Hippocampal formation (tissue), 2 donors: Measurements from ENCODE around the gene SERINC3.

Experiments used
- DNase-seq, 2 donors: peaks; one replicate each; lab custom pipeline; 2025; lab: John Stamatoyannopoulos, UW

Gene SERINC3

DNA sequence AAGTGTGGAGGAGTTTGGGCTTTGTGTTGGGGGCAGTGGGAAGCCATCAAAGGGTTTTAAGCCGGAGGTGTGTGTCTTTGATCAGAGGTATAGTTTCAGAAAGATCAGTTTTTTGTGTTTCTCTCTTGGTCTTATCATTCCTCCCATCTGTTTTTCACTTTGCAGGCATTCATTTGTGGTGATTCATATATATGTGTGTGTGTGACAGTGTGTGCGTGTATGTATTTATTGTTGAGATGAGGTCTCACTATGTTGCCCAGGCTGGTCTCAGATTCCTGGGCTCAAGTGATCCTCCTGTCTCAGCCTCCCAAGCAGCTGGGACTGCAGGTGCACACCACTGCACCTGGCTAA, 11.1 kb upstream of the SERINC3 start:
- DNase-seq: no peak

- DNase-seq: no peak
These were observed 10.6 kb upstream of the SERINC3 start for GRCh38 chr20:44532259-44532980.

GRCh38 chr20:44528309-44528708, 6.4 kb upstream of the SERINC3 start:
- DNase-seq: no peak

DNA sequence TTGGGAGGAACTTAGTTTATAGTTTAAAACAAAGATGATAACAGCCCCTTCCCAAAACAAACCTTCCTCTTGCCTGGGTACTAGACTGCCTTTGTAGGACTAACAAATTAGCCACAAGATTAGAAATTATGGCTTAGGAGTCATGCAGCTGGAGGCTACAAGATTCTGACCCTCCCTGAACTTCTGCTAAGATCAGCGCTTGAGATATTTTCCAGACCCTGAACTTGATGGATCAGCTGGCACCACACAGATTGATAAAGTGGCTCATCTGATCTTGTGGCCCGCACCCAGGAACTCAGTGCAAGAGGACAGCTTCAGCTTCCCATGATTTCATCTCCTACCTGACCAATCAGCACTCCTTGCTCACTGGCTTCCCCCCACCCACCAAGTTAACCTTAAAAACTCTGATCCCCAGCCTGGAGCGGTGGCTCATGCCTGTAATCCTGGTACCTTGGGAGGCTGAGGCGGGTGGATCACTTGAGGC, 5.9 kb upstream of the SERINC3 start:
- DNase-seq: no peak

GRCh38 chr20:44526129-44526528, 4.3 kb upstream of the SERINC3 start:
- DNase-seq: no peak

- no peak for DNase-seq
These were observed 1.9 kb upstream of the SERINC3 start for GRCh38 chr20:44523746-44524145.

DNA sequence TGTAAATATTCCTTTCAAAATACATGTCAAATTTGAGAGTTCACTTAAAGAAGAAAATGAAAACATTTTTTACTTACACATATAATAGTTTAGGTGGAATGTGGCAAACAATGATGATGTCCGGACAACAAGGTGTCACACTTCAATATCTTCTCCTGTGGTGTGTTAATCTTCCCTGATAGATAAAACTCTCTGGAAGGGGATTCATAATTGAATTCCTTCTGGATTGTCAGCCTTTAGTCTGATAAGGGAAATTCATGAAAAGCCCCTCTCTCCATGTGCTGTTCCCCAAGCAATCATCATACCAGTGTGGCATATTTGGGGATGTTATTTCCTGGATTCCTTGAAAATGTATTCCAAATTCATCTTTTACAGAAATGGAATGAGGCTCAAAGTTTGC, 971 bp upstream of the SERINC3 start:
- DNase-seq: no peak

DNA sequence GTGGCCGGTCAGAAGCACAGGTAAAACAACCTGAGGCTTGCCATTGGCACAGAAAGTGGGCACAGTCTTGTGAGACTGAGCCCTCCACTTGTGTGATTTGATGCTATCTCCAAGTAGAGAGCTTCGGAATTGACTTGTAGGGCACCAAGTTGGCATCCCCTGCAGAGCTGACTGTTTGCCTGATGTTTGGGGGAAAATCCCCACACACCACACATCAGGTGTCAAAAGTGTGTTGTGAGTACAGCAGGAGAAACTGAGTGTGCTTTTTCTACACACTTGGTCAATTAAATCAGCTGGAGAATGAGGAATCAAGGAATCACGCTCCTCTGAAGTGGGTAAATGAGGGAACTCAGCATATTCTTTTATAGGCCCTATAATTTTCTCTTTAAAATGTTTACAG, 989 bp downstream of the SERINC3 start:
- no peak for DNase-seq

GRCh38 chr20:44518248-44518647, 3.6 kb downstream of the SERINC3 start:
- no peak for DNase-seq

DNA sequence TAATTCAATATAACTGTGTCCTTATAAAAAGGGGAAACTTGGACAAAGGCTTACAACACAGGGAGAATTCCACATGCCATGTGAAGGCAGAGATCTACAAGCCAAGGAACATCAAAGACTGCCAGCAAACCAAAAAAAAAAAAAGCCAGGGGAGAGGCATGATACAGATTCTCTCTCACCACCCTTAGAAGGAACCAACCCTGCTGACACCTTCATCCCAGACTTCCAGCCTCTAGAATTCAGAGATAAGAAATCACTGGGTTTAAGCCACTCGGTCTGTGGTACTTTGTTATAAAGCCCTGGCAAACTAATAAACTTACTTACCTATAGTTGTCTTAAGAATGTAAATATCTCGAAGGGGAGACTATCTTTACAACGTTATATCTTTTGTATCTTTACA, 4.4 kb downstream of the SERINC3 start:
- DNase-seq: no peak

DNA sequence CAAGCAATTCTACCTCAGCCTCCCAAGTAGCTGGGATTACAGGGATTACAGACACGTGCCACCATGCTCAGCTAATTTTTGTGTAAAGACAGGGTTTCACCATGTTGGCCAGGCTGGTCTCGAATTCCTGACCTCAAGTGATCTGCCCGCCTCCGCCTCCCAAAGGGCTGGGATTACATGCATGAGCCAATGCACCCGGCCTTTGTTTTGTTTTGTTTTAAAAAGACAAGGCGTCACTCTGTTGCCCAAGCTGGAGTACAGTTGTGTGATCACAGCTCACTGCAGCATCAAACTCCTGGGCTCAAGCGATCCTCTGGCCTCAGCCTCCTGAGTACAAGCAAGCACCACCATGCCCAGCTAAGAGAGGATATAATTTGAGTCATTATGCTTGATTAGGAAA, 5.4 kb downstream of the SERINC3 start:
- DNase-seq: no peak

GRCh38 chr20:44513871-44514270, 8.0 kb downstream of the SERINC3 start:
- no peak for DNase-seq

DNA sequence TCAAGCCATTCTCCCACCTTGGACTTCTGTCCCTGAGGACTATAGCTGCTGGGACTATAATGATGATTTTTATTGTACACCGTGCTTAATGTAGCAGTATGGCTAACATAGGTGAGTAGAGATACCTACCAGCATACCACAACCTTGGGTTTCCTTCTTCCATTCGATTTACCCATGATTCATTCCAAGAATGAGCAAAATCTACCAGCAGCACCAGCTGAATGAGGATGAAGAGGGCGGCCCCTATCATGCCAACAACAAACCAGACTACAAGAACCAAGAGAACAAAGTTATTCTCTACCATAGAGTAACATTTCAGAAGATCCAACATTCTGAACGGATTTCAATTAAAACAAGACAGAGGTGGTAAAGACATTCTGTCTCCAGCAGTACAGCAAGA, 12.1 kb downstream of the SERINC3 start:
- DNase-seq: no peak

DNA sequence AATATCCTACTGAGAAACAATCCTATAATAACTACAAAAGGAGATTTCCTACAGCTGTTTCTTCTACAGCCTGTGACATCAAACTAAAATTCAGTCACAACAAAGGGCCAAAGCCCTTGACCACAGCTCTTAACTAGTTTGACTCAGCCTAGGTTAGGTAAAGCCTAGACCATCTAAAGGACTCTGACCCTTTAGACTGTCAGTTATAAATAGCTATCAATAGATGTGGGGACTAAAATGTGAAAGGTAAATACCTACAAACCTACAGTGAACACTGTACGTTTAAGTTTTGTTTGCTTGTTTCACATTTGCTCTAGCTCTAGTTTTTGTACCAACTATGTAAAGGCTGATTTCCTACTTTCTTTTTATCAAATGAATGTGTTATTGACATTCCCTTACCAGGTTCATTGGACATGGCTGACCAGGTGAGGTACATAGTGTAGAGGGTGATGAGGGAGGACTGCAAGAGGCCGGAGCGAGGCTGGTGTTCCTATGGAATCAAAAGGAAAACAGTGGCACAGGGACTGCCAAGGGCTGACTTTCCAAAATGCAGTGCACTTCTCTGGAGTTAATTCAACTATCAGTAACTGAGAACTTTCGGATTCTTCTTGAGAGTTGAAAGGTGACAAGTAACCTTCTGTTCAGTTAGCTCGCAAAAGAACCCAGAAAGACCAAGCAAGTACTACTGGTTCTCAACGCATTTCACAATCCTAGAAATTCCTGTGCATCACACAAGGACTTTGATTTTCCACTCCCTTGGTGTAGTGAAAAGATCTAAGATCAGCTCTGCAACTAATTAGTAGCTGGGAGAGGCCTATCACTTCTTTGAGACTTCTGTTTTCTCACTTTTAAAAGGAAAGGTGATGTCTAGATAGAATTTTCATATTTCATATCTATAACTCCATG, 17.2 kb downstream of the SERINC3 start:
- no peak for DNase-seq

GRCh38 chr20:44502968-44503367, 18.9 kb downstream of the SERINC3 start:
- DNase-seq: no peak

- DNase-seq: no peak
These were observed 20.4 kb downstream of the SERINC3 start for GRCh38 chr20:44501448-44501847.

- DNase-seq: no peak
These were observed 21.6 kb downstream of the SERINC3 start for GRCh38 chr20:44500221-44500620.

- DNase-seq: no peak
These were observed 24.1 kb downstream of the SERINC3 start for GRCh38 chr20:44497761-44498160.

DNA sequence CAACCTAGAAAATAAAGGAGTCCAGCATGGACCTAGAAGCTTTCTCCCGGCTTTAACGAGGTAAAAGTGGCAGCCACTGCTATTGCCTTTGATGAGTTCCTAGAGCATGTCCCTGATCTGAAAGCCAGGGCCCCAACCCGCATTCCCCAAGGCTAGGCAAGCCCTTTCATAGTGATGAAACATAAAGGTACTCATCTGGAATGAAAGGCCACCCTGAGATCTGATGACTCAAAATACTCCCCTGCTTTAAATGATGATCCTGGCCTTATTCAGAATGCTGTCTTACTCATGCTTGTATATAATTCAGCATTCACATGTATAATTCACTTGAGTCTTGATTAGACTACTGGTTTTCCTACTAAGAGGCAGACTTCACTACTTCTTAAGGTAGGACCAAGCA, 24.9 kb downstream of the SERINC3 start:
- DNase-seq: no peak

- no peak for DNase-seq
These were observed 25.9 kb downstream of the SERINC3 start for GRCh38 chr20:44495802-44496481.

GRCh38 chr20:44495257-44495656, 26.6 kb downstream of the SERINC3 start:
- DNase-seq: no peak

- no peak for DNase-seq
These were observed 27.2 kb downstream of the SERINC3 start for GRCh38 chr20:44494681-44495080.

DNA sequence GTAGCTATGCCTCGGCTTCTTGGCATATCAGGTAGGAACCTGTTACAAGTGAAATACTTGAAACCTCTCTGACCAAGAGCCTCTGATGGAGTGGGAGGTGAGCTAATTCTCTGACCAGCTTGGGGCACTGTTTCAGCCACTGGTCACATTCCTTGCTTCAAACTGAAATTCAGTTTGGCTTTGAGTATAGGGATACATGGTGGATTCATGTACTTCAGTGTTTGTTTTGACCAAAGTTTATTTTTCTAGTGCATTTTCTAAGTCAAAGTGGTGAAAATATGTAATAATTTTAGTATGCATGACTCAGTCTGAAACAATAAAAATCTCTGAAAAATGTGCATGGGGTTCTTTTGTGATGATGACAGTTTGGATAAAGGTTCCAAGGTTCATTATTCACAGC, 27.6 kb downstream of the SERINC3 start:
- no peak for DNase-seq
